ENCODE results near the gene FAM221A.
A peak's percentile ranks its signal among the peaks of the same experiment; 100 is the strongest.
"Not testable (repeated sequence)": the region's sequence is repeated elsewhere in the genome, so short reads cannot be mapped to it uniquely, and the experiment has no call there.

Gene FAM221A, protein sequence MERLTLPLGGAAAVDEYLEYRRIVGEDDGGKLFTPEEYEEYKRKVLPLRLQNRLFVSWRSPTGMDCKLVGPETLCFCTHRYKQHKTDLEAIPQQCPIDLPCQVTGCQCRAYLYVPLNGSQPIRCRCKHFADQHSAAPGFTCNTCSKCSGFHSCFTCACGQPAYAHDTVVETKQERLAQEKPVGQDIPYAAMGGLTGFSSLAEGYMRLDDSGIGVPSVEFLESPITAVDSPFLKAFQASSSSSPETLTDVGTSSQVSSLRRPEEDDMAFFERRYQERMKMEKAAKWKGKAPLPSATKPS

DNA sequence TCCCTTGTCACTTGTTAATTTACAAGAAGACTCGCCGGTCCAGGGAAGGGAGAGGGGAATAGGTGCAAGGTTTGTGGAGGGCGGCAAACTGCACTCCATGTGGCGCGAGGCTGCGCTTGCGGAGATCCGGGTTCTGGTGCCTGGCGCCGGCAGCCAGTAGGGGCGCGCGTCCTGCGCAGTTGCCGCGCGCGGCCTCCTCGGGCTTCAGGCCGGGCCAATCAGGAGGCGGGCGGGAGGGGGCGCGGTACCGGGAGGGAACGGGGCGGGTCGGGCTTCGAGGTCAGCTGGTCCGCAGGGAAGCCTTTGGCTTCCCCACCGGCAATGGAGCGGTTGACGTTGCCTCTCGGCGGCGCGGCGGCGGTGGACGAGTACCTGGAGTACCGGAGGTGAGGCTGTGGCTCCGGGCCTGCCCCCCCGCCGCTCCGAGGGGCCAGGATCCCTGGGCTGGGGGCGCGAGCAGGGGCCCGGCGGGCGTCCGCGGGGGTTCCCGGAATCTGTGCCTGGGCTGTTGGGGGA is at the start of gene FAM221A:
TSS of gene FAM221A (plus strand) at position 302 of the 516 bp plus-strand sequence. CDS start at position 322, 20 bp downstream.
- DNase-seq (ENCODE audit: low read depth) = peak; percentile 70

DNA sequence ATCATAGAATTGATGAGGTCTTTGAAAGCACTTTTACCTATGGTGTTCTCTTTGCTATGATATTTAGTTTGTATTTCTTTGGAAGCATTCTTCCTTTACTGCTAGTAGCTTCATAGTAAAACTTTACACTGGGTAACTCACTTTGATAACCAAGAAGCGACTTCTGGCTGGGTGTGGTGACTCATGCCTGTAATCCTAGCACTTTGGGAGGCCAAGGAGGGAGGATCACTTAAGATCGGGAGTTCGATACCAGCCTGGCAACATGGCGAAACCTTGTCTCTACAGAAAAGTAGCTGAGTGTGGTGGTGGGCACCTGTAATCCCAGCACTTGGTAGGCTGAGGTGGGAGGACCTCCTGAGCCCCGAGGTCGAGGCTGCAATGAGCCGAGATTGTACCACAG is 46.6 kb upstream of the FAM221A start:
- DNase-seq (ENCODE audit: low read depth) = no peak

DNA sequence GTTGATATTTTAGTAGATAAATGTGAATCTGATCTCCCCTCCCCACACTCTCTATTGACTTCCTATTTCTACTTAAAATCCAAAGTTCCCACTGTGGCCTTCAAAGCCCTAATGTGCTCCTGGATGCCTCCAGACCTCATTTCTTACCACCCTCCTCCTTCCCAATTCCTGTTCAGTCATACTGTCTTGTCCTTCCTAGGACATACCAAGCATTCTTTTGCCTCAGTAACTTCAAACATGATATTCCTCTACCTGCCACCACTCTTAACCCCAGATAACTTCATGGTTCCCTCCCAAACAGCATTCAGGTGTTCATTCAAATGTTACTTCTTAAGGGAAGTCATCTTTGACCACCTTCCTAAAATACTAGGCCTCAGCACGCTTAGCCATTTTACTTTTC is 34.2 kb upstream of the FAM221A start:
- DNase-seq (ENCODE audit: low read depth) = no peak

DNA sequence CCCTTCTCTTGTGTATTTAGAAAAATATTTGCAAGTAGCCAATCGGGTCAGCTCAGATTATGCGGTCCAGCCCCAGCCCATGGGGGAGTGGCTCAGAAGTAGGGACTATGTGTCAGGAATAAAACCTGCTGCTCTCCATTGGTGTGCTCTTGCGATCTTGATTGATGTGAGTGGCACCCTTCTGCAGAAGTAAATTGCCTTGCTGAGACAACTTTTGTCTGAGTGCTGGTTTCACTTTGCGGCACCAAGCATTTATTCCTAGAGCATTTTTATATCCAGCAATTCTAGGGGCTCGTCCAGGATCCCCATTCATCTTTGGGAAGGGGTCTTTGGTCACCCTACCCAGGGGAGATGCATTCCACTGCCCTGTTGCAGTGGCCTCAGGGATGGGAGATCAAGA is 26.1 kb upstream of the FAM221A start:
- DNase-seq (ENCODE audit: low read depth) = no peak

DNA sequence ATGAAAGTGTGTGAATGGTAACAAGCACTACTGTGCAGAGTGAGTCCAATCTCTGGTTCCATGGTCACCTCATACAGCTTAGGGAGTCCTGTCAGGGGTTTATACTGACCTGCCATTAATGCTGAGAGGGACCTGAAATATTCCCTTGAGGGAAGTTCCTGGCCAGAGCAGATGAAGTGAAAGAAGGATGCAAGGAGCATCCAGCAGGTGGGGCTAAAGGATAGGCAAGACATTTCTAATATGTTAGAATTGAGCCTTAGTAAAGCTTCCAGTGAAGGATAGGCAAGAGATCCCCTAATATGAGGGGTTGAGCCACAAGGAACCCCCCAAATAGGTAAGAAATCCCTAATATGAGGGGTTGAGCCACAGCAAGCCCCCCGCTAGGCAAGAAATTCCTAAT is 25.5 kb upstream of the FAM221A start:
- no peak for DNase-seq (ENCODE audit: low read depth)

DNA sequence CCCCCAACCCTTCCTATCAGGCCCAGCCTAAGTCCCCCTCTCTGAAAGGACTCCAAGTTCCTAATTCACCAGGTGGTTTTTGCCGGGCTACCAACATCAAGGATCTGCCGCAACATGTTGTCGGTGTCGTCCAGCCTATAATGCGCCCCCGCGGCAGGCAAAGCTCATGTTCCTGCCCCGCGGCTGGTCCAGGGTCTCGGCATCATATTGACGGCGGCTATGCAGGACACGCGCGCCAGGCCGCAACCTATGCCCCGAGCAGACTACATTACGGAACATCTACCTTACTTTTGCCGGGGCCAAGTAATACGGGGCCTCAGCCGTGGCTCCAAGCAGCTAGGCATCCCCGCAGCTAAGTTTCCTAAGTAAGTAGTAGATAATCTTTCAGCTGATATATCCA is 24.6 kb upstream of the FAM221A start:
- DNase-seq (ENCODE audit: low read depth) = no peak

DNA sequence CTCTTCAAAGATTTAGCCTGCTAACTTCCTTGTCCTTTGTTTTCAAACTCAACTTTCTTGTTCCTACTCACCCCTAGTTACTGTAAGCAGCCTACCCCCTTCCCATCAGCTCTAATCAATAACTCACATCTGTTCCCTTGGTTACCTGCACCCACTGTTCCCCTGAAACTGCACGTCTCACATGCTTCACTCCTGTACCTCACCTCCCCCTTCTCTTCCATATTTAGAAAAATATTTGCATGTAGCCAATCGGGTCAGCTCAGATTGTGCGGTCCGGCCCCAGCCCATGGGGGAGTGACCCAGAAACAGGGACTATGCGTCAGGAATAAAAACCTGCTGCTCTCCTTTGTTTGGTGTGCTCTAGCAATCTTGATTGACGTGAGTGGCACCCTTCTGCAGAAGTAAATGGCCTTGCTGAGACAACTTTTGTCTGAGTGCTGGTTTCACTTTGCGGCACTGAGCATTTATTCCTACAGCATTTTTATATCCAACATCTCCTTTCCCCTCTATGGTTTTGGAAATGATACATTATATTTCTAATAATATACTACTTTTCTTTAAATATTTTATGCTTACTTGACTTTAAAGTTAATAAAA is 21.1 kb upstream of the FAM221A start:
- DNase-seq (ENCODE audit: low read depth) = no peak

DNA sequence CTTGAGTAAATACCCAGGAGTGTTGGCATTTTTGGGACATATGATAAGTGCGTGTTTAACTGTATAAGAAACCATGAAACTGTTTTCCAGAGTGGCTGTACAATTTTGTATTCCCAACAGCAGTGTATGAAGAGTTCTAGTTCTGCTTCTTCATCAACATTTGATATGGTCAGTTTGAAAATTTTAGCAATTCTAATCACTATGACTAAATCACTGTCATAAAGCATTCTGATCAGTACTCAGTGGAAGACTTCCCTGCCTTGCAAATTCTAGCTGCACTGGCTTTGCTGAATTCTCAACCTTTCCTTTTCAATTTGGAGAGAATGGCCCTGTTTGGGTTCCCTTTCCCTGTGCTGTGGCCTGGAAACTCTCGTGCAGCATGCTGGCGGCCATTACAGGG is 18.6 kb upstream of the FAM221A start:
- DNase-seq (ENCODE audit: low read depth) = no peak

DNA sequence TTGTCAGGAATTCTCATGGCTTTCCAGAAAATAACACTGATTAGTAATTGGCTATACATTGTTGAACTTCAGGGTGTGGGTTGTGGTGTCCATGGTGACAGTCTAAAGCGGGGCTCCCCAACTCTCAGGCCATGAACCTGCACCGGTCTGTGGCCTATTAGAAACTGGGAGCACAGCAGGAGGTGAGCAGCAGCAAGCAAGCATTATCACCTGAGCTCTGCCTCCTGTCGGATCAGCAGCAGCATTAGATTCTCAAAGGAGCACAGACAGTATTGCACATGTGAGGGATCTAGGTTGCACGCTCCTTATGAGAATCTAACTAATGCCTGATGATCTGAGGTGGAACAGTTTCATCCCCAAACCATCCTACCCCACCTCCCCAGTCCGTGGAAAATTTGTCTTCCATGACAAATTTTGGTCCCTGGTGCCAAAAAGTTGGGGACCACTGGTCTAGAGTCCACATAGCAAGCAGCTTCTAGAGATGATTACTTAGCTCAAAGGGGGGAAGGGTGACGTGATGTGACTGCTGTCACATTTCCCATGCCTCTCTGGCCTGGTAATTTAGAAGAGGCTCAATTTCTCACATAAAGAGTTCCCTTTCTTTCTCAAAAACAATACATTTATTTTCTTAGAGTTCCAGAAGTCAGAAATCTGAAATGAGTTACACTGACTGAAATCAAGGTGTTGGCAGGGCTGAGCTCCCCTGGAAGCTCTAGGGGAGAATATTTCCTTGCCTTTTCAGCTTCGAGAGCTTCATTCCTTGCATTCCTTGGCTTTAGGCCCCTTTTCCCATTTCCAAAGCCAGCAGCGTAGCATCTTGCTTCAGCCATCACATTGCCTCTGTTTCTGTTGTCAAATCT is 17.6 kb upstream of the FAM221A start:
- no peak for DNase-seq (ENCODE audit: low read depth)

DNA sequence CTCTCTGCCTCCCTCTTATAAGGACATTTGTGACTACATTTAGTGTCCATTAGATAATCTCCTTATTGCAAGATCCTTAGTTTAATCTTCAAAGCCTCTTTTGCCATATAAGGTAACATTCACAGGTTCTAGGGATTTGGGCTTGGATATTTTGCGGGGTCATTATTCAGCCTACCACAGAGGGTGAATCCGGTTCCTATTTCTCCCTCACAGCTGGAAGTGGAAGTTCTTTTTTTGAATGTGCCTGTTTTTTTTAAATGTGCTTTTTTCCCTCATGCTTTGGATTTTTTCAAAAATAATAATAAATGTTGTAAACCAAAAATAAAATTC is 17.1 kb upstream of the FAM221A start:
- DNase-seq (ENCODE audit: low read depth) = no peak

DNA sequence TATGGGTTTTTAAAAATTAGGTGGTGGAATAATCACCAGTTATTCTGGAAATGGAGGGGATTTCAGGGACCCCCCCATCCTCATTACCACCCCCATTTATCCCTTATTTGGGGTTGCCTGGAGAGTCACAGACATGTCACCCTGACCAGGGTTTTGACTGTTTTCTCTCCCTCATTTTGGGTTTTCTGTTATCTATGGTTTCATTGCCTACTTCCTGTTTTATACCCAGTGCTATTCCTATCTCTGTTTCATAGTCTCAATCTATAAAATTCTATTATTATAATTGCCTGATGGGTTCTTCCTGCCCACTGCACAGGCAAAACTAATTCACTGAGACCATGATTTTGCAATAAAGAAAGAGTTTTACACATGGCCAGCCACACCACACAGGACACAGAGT is 15.9 kb upstream of the FAM221A start:
- DNase-seq (ENCODE audit: low read depth) = no peak

DNA sequence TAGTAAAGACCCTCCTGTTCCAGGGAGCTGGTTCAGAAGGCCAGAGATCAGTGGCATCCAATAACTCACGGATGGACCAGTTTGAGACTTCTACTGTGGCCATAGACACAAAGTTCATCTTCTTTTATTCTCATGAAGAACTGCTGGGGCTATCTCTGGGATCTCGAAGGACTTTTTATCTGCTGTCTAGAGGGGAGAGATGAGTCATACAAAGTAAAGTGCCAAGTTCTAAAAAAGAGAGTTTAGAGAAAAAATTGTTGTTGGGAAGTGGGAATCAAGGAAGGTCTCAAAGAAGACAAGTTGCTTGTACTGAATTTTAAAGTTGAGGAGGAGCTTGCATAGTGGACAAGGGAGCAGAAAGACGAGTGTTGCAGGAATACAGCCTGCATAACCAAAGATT is 8.0 kb upstream of the FAM221A start:
- DNase-seq (ENCODE audit: low read depth) = no peak

DNA sequence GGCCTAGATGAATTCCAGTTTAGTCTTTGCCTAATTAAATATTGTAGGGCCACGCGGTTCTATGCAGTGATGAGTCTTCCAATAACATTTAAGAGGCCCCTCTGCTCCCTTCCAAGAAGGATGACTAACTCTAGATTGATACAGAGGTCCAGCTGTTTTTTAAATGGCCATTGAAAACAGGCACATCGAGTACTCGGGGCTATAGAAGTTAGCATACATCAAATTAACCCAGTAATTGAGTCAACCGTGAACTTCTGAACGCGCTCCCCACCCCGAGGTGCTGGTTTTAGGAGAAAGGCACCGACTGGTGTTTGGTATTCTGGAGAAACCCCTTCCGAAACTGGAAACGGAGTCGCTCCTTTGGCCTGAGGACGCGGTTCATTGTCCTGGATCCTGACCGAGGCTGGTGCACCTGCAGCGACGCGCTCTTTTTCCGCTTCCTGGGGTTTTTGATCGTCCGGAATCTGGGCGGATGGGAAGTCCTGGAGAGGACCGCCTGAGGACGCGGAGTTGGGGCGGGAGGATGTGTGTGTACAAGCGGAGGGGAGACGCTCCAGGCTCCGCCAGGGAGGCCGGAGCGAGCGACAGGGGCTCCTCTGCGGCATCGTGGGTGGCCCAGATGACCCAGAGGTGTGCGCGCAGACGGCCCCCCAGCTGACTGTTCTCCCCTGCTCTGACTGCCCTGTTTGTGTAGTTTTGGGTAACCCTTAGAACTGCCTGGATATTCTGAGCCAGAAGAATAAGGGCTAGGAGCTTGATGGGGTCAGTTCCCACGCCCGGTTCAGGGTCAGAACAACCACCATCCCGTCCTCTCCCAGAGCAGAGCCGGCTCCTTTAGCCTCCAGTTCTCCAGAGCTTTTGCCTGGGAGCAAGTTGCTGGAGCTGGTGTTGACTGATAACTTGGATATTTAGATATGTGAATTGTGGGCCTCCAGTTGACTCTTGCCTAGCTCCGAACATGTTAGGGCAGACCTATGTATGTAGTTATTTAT is 711 bp downstream of the FAM221A start:
- no peak for DNase-seq (ENCODE audit: low read depth)

DNA sequence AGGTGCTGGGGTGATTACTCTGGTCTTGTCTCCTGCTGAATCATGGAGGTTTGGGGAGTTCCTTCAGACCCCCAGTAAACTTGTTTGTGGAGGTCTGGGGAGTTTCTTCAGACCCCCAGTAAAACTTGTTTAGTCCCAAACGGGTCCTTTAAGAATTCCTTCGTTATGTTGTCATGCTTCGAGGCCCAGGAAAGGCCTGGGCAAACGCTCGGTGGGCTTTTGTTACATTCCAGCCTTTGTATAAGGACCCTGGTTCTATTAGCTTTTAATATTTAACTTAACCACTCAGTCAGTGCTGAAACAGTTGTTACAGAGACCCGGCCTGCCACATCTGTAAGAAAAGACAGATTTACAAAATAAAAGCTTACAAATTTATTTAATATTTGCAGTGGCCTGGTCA is 4.0 kb downstream of the FAM221A start:
- not testable (repeated sequence) for DNase-seq (ENCODE audit: low read depth)

DNA sequence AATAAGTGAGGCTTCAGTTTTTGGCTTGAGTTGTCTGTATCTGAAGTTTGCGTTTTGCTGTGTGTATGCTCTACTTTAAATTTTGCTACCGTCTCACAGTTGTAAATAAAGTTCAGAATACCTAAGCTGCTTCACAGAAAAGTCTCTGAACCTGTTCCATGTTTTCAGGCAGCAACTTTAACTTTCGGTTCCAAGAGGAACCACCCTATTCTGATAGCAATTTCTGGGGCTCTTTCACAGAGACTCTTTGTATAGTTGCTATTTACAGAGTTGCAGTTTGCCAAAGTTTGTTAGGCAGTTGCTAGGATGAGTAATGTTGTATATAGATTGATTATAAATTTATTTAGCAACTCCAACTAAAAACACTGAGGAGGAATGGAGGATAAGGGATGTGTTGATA is 5.7 kb downstream of the FAM221A start:
- no peak for DNase-seq (ENCODE audit: low read depth)

DNA sequence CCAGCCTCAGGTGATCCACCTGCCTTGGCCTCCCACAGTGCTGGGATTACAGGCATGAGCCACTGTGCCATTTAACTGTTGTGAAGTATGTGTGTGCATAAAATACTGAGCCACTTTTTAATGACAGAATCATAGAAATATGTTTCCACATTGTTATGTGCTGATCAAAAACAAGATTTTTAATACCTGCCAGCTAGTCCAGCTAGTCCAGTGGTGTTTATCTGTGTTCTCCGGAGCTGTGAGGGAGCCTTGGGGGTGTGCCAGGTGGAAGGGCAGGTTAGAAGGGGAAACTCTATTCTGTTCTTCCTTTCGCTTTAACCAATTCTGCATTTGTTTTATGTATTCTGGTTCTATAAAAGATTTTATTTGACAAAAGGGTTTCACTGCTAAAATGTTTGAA is 7.0 kb downstream of the FAM221A start:
- DNase-seq (ENCODE audit: low read depth) = no peak

DNA sequence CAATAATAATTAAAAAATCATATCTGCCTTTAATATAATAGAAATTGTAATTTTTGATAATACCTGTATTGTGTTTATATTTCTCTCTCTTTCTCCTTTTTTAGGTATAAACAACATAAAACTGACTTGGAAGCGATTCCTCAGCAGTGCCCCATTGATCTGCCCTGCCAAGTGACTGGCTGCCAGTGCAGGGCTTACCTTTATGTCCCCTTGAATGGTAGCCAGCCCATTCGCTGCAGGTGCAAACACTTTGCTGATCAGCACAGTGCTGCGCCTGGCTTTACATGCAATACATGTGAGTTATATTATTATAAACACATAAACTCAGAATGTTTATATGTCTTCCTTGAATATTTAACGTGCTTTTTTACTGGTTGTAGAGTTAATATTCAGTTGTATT is 9.2 kb downstream of the FAM221A start:
- DNase-seq (ENCODE audit: low read depth) = no peak

DNA sequence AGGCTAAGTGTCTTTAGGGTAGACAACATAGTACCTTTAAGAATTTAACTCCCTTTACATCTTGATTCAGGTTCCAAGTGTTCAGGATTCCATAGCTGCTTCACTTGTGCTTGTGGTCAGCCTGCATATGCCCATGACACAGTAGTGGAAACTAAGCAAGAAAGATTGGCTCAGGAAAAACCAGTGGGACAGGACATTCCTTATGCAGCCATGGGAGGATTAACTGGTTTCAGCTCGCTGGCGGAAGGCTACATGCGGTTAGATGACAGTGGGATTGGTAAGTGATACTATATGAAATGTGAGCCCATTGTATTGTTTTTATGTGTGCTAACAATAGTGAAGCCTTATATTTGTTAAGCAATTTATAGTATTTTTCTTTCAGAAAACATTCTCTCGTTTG is 11.3 kb downstream of the FAM221A start:
- DNase-seq (ENCODE audit: low read depth) = no peak

DNA sequence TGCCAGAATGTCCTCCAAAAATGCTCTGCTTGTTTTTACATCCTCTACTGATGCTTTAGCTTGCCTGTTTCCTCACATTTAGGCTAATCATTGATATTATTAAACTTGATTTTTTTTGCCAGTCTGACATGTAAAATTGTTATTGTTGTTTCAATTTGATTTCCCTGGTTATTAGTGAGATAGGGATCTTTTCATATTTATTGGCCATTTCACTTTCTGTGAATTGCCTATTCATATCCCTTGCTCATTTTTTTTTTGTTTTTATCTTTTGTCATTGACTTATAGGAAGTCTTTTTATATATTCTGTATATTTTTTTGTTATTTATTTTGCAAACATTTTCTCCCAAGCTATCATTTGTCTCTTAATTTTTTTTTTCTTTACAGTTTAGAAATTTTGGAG is 13.2 kb downstream of the FAM221A start:
- no peak for DNase-seq (ENCODE audit: low read depth)

DNA sequence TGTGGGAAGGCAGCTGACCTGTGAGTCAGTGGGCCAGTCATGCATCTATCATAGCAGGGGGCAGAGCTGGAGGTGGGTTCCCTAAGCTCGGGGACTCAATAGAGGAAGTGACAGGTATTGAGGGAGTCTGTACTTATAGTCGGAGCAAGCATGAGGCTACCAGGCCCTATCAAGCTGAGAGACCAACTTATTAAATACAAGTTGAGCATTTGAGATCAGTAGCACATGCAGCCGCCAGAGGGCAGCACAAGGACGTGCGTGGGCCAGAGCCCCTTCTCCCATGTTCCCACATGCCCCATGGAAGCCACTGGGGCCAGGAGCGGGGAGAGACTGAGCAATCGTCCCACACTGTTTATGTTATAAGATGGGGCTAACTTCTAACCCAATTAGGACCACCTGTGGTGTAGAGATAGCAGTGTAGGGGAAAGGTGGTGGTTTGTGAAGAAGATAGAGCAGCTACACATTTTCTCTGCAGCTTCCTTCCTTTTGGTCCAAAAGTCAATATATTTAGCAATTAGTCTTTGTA is 17.0 kb downstream of the FAM221A start:
- peak; percentile 29 for DNase-seq (ENCODE audit: low read depth)

DNA sequence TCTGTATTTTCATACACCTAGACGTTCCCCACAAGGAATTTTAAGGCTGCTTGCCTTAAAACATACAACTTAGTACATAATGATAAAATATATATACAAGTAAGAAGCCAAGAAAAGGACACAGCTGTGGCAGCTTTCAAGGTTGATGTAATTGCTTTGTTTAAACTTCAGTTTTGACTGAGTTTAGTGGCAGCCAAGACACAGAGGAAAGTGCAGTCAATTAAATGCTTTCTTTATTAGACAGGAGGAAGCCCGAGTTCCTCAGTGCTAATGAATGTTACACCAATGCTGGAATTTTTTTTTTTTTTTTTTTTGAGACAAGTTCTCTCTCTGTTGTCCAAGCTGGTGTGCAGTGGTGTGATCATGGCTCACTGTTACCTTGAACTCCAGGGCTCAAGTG is 18.8 kb downstream of the FAM221A start:
- no peak for DNase-seq (ENCODE audit: low read depth)

DNA sequence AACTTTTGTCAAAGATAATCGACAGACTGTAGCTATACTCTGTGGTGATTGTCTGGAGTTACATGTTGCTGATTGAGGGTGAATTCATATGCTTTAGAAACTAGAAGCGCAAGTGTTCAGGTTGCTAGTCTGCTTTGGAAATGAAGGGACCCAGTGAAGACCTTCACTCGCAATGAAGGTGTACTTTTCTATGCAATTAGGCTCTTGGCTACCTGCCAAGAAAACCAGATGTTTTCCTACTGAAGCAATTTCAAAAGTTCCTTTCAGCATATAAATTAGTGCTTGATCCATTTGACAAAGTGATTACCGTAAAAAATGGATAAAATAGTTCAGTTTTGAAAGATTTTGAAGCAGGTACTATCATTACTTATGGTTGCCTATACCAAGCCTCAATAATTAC is 20.0 kb downstream of the FAM221A start:
- no peak for DNase-seq (ENCODE audit: low read depth)
